COLO829 (cell line): ENCODE results near the gene TSKU.

Source experiments
- DNase-seq: peaks from one replicate; pipeline ENCODE4 v3.0.0; 2012; ENCODE audit warnings: low spot score

Gene TSKU

DNA sequence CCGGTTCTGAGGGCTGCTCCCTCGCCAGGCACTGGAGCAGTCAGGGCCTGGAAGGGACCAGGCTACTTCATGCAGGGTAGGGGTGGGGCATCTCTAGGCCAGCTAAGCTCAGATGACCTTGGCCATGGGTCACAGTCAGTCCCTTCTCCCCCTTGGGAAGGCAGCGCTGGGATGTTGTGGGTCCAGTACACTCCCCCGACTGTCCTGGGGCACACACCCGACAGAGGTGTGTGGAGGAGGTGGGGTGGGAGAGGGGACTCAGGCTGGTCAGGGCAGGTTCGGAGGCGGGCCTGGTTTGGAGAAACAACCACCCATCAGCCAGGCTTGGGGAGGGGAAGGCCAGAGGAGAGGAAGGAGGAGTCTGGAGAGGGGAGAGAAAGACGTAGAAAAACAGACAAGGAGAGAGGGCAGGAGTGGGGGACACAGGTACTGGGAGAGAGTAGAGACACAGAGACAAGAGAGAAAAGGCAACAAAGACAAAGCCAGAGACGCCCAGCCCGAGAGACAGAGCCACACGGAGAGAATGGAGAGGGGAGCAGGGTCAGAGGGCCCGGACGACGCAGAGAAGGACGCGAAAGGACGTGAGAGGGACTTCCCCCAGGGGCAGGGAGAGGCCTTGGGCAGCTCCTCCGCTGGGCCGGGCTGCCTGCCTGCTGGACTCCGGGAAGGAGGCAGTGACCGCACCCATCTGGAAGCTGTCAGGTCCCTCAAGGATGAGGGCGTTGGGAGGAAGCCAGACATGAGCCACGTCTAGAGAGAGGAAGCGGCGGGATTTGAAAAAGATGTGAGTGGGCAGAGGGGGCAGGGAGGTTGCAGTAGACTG lies 30.6 kb upstream of the TSKU start:
- no peak for DNase-seq

DNA sequence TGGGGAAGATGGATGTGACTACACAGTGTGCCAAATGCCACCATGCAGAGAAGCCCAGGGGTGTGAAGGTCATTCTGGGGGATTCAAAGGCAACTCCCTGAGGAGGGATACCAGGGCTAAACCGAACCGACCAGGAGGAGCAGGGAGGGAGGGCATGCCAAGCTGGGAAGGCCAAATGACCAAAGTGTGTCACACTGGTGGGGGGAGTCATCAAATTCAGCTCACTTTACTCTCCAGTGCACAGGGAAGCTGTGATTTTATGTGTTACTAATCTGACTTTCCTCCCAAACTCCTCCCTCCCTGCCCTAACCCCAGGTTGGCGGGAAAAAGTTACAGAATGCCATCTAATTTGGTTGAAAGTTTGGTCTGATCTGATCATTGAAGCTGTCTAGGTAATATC lies 29.7 kb upstream of the TSKU start:
- no peak for DNase-seq

- DNase-seq: no peak
Observed at GRCh38 chr11:76753950-76754349, 29.2 kb upstream of the TSKU start.

DNA sequence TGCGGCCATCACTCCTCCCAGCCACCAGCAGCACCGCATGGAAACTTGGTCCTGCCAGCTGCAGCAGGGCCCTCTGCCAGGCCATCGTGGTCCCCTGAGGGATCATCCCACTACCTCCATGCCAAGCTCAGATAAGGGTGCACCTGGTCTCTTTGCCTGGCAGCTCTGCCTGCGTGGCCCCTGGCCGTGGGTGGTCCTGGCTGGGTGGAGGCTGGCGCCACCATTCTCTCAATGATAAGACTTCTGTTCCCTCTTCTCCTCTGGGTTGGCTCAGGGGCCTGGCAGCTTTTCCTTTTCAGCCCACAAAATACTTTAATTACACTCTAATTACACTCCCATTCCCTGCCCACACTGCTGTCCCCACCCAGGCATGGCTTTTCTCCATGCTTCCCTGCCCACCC lies 26.8 kb upstream of the TSKU start:
- DNase-seq: no peak

DNA sequence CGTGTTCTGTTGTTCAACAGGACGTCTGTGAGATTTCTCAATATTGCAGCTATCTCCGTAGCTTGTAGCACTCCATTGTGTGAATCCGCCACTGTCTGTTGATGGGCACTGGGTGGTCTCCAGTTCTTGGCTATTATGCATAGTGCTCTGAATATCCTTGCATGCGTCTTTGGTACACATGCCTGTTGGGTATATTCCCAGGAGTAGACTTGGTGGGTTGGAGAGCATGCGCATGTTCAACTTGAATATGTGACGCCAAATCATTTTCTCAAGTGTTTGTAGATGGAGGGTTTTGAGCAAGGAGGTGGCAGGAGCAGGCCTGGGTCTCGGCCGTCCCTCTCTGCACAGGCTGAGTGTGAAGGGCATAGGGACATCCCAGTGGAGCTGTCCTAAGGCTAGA lies 24.8 kb upstream of the TSKU start:
- no peak for DNase-seq

- DNase-seq: no peak
Observed at GRCh38 chr11:76759092-76759491, 24.1 kb upstream of the TSKU start.

- no peak for DNase-seq
Observed at GRCh38 chr11:76759517-76759916, 23.6 kb upstream of the TSKU start.

DNA sequence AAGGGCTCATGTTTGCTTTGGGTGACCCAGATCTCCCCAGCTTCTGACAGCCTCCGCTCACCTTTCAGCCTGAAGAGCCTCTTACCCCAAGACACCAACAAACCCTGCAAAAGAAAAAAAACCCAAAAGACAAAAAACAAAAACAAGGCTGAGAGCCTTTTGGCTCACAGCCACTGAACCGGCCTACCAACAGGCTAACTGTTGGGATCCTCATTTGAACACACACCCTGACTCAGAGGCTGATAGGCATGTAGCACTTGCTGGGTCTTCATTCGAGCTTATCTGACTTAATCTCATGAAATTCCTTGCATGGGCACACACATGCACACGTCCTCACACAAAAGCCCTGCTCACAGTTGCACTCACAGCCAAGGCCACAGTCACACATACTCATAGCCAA lies 22.9 kb upstream of the TSKU start:
- DNase-seq: no peak

DNA sequence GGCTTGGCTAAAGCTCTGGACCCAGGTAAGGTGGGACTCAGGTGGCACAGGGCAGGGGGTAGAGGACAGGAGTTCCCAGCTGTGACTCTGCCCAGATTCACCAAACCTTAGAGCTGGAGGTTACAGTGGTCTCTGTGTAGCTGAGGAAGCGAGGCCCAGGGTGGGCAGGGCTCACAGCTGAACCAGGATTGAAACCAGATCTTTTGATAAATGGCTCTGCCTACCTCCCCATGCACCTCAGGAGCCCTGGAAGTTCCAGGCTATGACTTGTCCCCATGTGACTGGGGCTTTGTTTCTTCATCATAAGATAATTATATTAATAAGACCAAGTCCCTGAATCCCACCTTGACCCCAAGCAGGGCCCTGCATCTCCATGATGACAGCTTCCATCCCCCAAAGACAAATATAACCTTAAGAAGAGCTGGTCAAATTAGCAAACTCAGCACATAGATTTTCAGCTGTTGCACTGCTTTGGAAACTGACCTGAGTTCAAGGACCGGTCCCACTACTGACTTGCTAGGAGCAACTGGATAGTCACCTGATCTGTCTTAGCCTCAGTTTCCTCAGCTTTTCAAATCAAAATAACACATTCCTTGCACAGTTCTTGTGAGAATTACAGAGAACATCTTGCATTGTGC lies 21.3 kb upstream of the TSKU start:
- no peak for DNase-seq

DNA sequence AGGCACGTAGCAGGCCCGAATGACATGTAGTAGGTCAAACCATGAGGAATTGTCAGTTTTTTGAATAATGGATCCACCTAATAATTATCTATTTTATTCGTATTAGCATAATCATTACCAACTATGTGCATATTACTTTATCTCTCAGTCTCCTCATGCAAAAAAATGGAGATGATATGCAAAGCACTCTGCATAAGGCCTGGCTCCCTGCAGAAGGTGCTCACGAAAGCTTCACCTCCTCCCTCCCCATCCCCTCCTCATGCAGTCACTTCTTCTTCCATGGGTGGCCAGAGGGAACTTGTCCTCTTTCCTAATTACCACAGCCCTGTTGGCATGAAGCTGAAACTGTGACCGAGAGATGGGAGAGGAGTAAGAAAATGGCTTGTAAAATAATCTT lies 20.8 kb upstream of the TSKU start:
- DNase-seq: no peak

DNA sequence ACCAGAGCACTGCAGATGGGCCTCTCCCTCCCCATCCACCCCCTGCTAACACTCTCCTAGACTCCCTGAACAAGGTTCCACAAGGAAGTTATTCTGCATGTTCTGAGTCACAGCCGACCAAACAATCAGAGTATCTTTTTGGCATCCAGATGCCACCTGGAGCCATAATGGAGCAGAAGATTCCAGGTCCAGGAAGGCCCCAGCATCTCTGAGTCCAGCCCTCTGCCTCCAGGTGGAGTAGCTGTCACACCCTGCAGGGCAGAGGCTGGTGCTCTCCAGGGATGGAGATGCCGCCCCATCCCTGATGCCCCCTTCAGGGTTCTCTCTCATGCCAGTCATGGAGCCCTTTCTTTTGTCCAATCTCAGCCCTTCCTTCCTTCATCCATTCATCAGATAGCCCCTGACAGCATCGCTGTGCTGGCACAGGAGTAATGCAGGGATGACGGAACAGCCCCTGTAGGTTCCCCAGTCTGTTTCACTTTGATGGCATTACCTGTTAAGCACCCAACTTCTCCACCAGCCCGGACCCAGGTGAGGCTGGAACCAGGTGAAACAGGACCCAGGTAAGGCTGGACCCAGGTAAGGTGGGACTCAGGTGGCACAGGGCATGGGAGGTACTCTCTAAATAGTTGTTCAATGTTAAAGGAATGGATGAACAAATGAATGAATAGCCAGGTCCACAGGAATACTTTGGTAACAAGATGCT lies 20.1 kb upstream of the TSKU start:
- no peak for DNase-seq

DNA sequence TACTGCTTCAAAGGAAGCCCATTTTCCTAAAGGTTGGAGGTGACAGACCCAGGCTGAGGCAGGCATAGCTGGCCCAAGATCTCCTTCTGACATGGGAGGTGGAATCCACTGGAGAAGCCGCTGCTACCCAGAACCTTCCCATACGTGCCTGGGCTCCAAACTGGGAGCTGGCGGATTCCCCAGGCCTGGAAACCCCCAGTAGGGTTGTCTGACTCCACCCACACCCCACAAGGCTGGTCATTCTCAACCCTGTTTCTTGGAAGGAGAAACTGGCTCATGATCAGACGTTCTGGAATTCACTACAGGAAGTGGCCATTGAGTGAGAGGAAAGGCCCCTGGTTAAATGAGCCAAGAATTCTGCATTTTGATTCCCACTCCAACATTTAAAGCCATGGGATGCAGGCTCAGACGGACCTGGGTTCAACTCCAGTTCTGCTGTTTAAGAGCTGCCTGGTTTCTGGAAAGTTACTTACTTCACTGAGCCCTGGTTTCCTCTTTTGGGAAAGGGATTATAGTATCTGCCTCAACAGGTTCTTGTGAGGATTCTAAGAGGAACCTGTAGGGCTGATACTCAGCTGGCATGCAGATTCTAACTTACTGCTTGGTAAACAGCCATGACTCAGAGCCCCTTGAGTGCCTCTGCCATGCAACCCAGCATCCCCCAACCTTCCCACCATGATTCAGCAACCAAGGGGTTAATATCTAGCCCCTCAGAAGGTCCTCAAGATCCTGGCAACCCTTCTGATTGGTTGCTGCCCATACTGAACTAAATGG lies 19.4 kb upstream of the TSKU start:
- no peak for DNase-seq

GRCh38 chr11:76764941-76765665 lies 18.1 kb upstream of the TSKU start:
- DNase-seq: no peak

DNA sequence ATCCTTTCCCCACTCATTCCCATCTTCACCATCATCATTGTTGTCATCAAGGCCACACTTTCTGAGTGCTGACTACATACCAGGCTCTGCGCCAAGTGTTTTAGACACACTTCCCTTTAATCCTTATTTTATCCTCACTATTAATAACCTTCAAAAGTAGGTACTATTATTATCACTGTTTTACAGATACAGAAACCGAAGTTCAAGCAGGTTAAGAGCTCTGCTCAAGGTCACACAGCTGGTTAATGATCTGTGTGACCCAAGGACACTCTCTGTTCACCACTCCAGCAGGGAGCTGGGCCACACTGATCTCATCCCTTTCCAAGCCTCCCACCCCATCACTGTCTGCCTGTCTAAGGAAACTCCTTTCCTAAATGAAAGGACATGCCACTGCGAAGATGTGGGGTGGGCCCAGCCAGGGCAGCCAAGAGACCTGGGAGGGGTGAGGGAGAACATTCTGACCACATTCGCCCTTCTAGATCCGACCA lies 17.2 kb upstream of the TSKU start:
- no peak for DNase-seq

GRCh38 chr11:76766521-76766920 lies 16.6 kb upstream of the TSKU start:
- DNase-seq: no peak

- no peak for DNase-seq
Observed at GRCh38 chr11:76767659-76768058, 15.5 kb upstream of the TSKU start.

- no peak for DNase-seq
Observed at GRCh38 chr11:76768088-76768908, 14.9 kb upstream of the TSKU start.

DNA sequence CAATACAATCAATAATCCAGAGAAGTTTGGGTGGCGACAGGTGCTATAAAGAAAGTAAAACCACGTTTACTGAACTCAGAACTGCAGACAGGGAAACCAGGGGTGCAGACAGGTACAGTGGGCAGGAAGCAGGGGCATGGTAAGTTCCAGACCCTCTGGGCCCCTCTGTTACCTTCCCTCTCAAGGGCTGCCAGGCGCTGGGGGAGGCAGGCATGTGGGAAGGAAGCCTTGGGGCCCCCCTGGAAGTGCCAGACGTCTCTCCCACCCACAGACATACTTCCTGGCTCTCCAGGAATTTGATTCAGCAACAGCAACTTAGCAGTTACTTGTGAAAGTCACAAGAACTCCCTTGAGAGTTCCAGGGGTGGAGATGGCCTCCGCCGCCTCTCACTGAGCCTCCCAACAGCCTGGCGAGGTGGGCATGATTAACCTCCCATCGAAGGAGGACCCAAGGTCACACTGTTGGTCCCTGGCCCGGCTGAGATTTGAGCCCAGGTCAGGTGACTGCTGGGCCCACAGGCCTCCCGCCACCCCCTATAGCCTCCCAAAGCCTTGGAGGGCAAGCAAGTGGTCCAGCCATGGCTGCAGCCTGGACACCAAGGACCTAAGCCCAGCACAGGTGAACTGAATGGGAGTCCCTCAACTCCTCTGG lies 14.1 kb upstream of the TSKU start:
- DNase-seq: no peak

GRCh38 chr11:76769645-76770586 lies 13.2 kb upstream of the TSKU start:
- no peak for DNase-seq
